GM23248 (cell line): ENCODE measurements around the gene SOSTDC1. TPM values are rescaled to one million over a fixed set of nuclear protein-coding genes. Genes with fewer than 3 reads are reported as not detected.
A peak's percentile ranks its signal among the peaks of the same experiment; 100 is the strongest.

ENCODE experiments used
- DNase-seq: peaks from one replicate; pipeline ENCODE4 v3.0.0-alpha.2; 2015
- H2AFZ ChIP-seq: fragments of 200-600 bp; sonication (generic); 2 replicates; pipeline ENCODE4 v1.6.1; 2016; ENCODE audit warnings: antibody characterized with exemption
- H3F3A ChIP-seq: fragments of 200-600 bp; sonication (generic); 2 replicates; pipeline ENCODE4 v1.6.1; 2016; ENCODE audit warnings: mild to moderate bottlenecking, antibody characterized with exemption, mixed run types; ENCODE audit not compliant: insufficient read depth
- H3K27ac ChIP-seq: fragments of 200-600 bp; sonication (generic); 2 replicates; pipeline ENCODE4 v1.5.1; 2016; ENCODE audit warnings: mild to moderate bottlenecking
- H3K27me3 ChIP-seq: fragments of 200-600 bp; sonication (generic); replicated peaks from 2 replicates; pipeline ENCODE4 v1.6.1; 2016; ENCODE audit warnings: mild to moderate bottlenecking; ENCODE audit not compliant: insufficient read depth
- H3K36me3 ChIP-seq: fragments of 200-600 bp; sonication (generic); 2 replicates; pipeline ENCODE4 v1.6.1; 2016; ENCODE audit warnings: low read depth, mild to moderate bottlenecking
- H3K4me1 ChIP-seq: fragments of 200-600 bp; sonication (generic); 2 replicates; pipeline ENCODE4 v1.6.1; 2016; ENCODE audit warnings: mild to moderate bottlenecking; ENCODE audit not compliant: insufficient read depth
- H3K4me2 ChIP-seq: fragments of 200-600 bp; sonication (generic); one replicate; pipeline ENCODE4 v1.6.1; 2016; ENCODE audit warnings: mild to moderate bottlenecking; ENCODE audit not compliant: unreplicated experiment
- H3K4me3 ChIP-seq: fragments of 200-600 bp; sonication (generic); 2 replicates; pipeline ENCODE4 v1.5.1; 2016; ENCODE audit warnings: mild to moderate bottlenecking
- H3K79me2 ChIP-seq: fragments of 200-600 bp; sonication (generic); 2 replicates; pipeline ENCODE4 v1.6.1; 2016; ENCODE audit warnings: mild to moderate bottlenecking; ENCODE audit not compliant: insufficient read depth
- H3K9ac ChIP-seq: fragments of 200-600 bp; sonication (generic); 2 replicates; pipeline ENCODE4 v1.6.1; 2016; ENCODE audit warnings: mild to moderate bottlenecking
- H3K9me2 ChIP-seq: fragments of 200-600 bp; sonication (generic); 2 replicates; pipeline ENCODE4 v1.6.1; 2016; ENCODE audit warnings: mixed run types, mild to moderate bottlenecking, moderate library complexity; ENCODE audit not compliant: insufficient read depth
- H3K9me3 ChIP-seq: fragments of 200-600 bp; sonication (generic); one replicate; pipeline ENCODE4 v1.6.1; 2017; ENCODE audit warnings: low read depth
- H4K20me1 ChIP-seq: fragments of 200-600 bp; sonication (generic); 2 replicates; pipeline ENCODE4 v1.6.0; 2016; ENCODE audit not compliant: insufficient read depth
- EZH2 ChIP-seq: fragments of 200-600 bp; sonication (generic); IDR thresholded peaks from 2 replicates; pipeline ENCODE4 v1.6.1; 2018; ENCODE audit warnings: antibody characterized with exemption, mild to moderate bottlenecking; ENCODE audit not compliant: insufficient read depth, poor library complexity, severe bottlenecking
- EZH2phosphoT487 ChIP-seq: fragments of 200-600 bp; sonication (generic); IDR thresholded peaks from 2 replicates; pipeline ENCODE4 v1.6.1; 2018; ENCODE audit warnings: antibody characterized with exemption, moderate library complexity, mild to moderate bottlenecking, low read depth; ENCODE audit not compliant: insufficient read depth
- WGBS, 2 experiments: methylation state at CpG; one replicate each; pipeline ENCODE4 v1.1.6; 2015 to 2017; ENCODE audit warnings: low lambda C conversion rate in 2 of 2, low coverage in 1 of 2; ENCODE audit errors: missing lambda C conversion rate in 2 of 2; 5-methylcytosine and 5-hydroxymethylcytosine counted together
- in situ Hi-C: fragments of 300-500 bp; cut with MboI; formaldehyde crosslinking; loops from 2 replicates; pipeline ENCODE4 v1.15.0; 2020
- polyA plus RNA-seq: library from polyadenylated mRNA; unstranded; fragments of >200 nt; fragmentation: Nextera tagmentation; extraction: Ambion mirVana; gene quantifications from 2 replicates; pipeline ENCODE4 v1.2.1, GENCODE V29; 2016
- small RNA-seq: library from RNA; depleted of rRNA; stranded (forward); fragments of <200 nt; gene quantifications from one replicate; pipeline ENCODE3, GENCODE V24; 2014; ENCODE audit warnings: low read depth, low replicate concordance
- total RNA-seq: library from RNA; depleted of rRNA; stranded (reverse); fragments of >200 nt; shearing (Covaris generic); gene quantifications from 2 replicates; pipeline ENCODE4 v1.2.3, GENCODE V29; 2014; rRNA removed

SOSTDC1 gene
- total and polyA plus RNA-seq, 2 experiments from 2014 or later: not detected

GRCh38 chr7:16419126-16419525 is 46.4 kb downstream of the SOSTDC1 start:
- in situ Hi-C loops: no loop called here
- Histone ChIP-seq H3K36me3 (no peaks in the 10 kb centered on the region), H3K27ac (no peak overlapping the region), H3K27me3 (no peaks in the 10 kb centered on the region), H3K4me2 (no peak overlapping the region), H3K9ac (no peak overlapping the region), H4K20me1 (no peaks in the 10 kb centered on the region), H3K4me1 (peaks cover 41% of the 10 kb centered on the region), H3K79me2 (no peaks in the 10 kb centered on the region), H3F3A (peaks cover 24% of the 10 kb centered on the region), H3K9me3 (no peaks in the 10 kb centered on the region), H3K9me2 (no peaks in the 10 kb centered on the region), H2AFZ (no peak overlapping the region), H3K4me3 (no peak overlapping the region)
- DNase-seq: no peak
- 98 to 100% methylated on average over 1 of the region's 1 CpG for WGBS, 2 experiments
- TF ChIP-seq EZH2: no peak
- TF ChIP-seq EZH2phosphoT487: no peak

DNA sequence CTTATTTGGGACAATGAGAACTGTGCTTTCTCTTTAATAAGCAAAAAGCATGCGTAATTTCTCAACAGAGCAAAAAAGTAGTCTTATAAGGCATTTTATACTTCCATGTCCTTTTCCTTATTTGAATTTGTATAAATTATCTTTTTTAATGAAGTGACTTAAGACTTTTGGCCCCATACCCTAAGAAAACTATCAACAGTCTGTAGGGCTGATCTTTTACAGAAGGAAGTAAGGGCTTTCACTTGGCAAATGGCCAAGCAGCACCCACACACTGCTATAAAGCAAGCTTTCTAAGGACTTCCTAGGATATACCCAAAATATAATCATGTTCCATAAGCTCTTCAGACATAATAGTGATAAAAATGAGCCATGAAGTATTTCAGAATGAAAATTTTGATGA is 47.6 kb downstream of the SOSTDC1 start:
- H3K9ac ChIP-seq: no peak overlapping the region
- in situ Hi-C loops: no loop called here
- H3K36me3 ChIP-seq: no peaks in the 10 kb centered on the region
- H3K9me2 ChIP-seq: no peaks in the 10 kb centered on the region
- no peak overlapping the region for H2AFZ ChIP-seq
- no peak for DNase-seq
- no peaks in the 10 kb centered on the region for H4K20me1 ChIP-seq
- TF ChIP-seq EZH2: no peak
- TF ChIP-seq EZH2phosphoT487: no peak
- H3K4me1 ChIP-seq: peaks cover 41% of the 10 kb centered on the region
- 79 to 86% methylated on average over 1 of the region's 1 CpG for WGBS, 2 experiments
- no peak overlapping the region for H3K4me3 ChIP-seq
- H3K27ac ChIP-seq: no peak overlapping the region
- H3K4me2 ChIP-seq: no peak overlapping the region
- no peaks in the 10 kb centered on the region for H3K27me3 ChIP-seq
- H3K79me2 ChIP-seq: no peaks in the 10 kb centered on the region
- H3K9me3 ChIP-seq: no peaks in the 10 kb centered on the region
- peaks cover 24% of the 10 kb centered on the region for H3F3A ChIP-seq

GRCh38 chr7:16416289-16417282 is 49.0 kb downstream of the SOSTDC1 start:
- in situ Hi-C loops: no loop called here
- H3K27ac ChIP-seq: peak overlapping the region; percentile 52
- TF ChIP-seq EZH2phosphoT487 (no peak), EZH2 (no peak)
- H3K9me3 ChIP-seq: no peaks in the 10 kb centered on the region
- no peaks in the 10 kb centered on the region for H4K20me1 ChIP-seq
- H2AFZ ChIP-seq: no peak overlapping the region
- H3K9ac ChIP-seq: no peak overlapping the region; the same call in 1 of the 2 replicates
- peak; percentile 87 for DNase-seq
- no peak overlapping the region for H3K4me3 ChIP-seq
- no peaks in the 10 kb centered on the region for H3K27me3 ChIP-seq
- H3K4me1 ChIP-seq: peaks cover 35% of the 10 kb centered on the region
- WGBS, 2 experiments: 73 to 75% methylated on average over 7 of the region's 7 CpGs
- H3K79me2 ChIP-seq: no peaks in the 10 kb centered on the region
- no peaks in the 10 kb centered on the region for H3K9me2 ChIP-seq
- peaks cover 11% of the 10 kb centered on the region for H3F3A ChIP-seq
- H3K4me2 ChIP-seq: peak overlapping the region; percentile 18
- H3K36me3 ChIP-seq: no peaks in the 10 kb centered on the region

DNA sequence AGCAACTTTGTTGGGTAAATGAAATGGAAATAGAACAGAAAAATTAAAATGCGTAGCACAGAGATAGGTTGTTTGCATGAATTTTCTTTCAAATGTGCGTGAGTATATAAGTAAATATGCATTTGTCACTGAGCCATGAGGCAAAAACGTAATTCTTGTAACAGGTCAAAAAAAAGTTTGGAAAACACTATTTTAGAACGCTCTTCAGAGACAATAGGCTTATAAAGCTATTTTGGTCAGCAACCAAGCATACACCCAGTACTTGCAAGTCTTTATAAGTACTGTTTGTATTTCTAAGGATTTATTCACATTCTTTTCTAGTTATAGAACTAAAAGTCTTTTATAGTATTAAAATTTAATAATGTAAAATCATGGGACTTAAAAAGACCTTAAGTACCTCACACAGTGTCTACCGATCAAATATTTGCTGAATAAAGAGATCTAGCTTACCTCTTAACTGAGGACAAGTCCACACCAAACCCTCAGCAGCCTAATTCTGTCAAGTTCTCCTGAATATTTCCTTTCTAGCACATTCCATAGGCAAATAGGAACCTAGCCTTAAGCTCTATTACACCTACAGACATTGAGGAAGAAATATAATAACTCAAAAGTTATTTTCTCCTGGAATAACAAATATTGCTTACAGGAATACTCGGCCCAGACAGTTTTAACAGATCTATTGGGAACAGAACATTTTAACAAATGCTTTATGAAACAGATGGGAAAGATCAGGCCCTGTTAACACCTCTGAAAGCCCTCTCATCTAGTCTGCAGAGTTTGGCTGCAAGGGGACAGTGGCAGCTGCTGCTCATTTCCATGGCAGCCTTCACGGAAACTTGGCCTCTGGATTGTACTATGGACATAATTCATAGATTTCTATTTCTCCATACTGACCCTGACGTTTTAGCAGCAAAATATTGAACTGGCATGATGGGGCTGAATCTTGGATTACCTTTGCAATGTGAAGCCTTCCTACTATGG is 53.0 kb downstream of the SOSTDC1 start:
- no peak for DNase-seq
- peaks cover 5% of the 10 kb centered on the region for H3F3A ChIP-seq
- H3K36me3 ChIP-seq: no peaks in the 10 kb centered on the region
- H2AFZ ChIP-seq: no peak overlapping the region
- no peak overlapping the region for H3K4me2 ChIP-seq
- no peak overlapping the region for H3K27ac ChIP-seq
- WGBS, 2 experiments: 59 to 68% methylated on average over 8 of the region's 8 CpGs
- H3K79me2 ChIP-seq: no peaks in the 10 kb centered on the region
- in situ Hi-C loops: no loop called here
- H3K4me3 ChIP-seq: no peak overlapping the region
- no peaks in the 10 kb centered on the region for H3K9me3 ChIP-seq
- no peak overlapping the region for H3K9ac ChIP-seq
- TF ChIP-seq EZH2 (no peak), EZH2phosphoT487 (no peak)
- H4K20me1 ChIP-seq: no peaks in the 10 kb centered on the region
- H3K27me3 ChIP-seq: no peaks in the 10 kb centered on the region
- H3K4me1 ChIP-seq: peaks cover 21% of the 10 kb centered on the region
- no peaks in the 10 kb centered on the region for H3K9me2 ChIP-seq

Small RNAs within 50 kb of the gene (small RNA-seq; reads per million reads assigned to genes)
- not detected for gene AC005014.3

Other genes starting within 250 kb of the SOSTDC1 start
- gene CRPPA, start 44.2 kb downstream of the SOSTDC1 start, total RNA-seq: 1.8 and 3.8 TPM in 2 replicates
- gene CRPPA, start 44.2 kb downstream of the SOSTDC1 start, polyA plus RNA-seq: 1.8 TPM in 2 replicates
- gene LRRC72, start 61.1 kb upstream of the SOSTDC1 start, total RNA-seq: not detected in 2 replicates
- gene LRRC72, start 61.1 kb upstream of the SOSTDC1 start, polyA plus RNA-seq: not detected in 2 replicates
- 23.0 and 23.1 TPM in 2 replicates for gene ANKMY2, start 180.0 kb upstream of the SOSTDC1 start, total RNA-seq
- gene ANKMY2, start 180.0 kb upstream of the SOSTDC1 start, polyA plus RNA-seq: 19.3 and 22.1 TPM in 2 replicates
- gene BZW2, start 180.4 kb upstream of the SOSTDC1 start, total RNA-seq: 54.1 and 61.0 TPM in 2 replicates
- 60.9 and 64.3 TPM in 2 replicates for gene BZW2, start 180.4 kb upstream of the SOSTDC1 start, polyA plus RNA-seq